CD14-positive monocyte (primary cell): Measurements from ENCODE around the gene CACNA1S. TPM values are rescaled to one million over a fixed set of nuclear protein-coding genes. Genes with fewer than 3 reads are reported as not detected.
A peak's percentile ranks its signal among the peaks of the same experiment; 100 is the strongest.

Source experiments
- DNase-seq, 3 donors: peaks; one replicate each; pipeline ENCODE4 v3.0.0-alpha.2; 2011 to 2022
- H2AFZ ChIP-seq: 2 replicates; pipeline ENCODE4 v1.6.0; 2012; ENCODE audit warnings: mild to moderate bottlenecking, low read depth, low read length, inconsistent platforms; ENCODE audit not compliant: insufficient read depth, poor library complexity, severe bottlenecking
- H3K27ac ChIP-seq, 2 donors: 1 replicate in 1 of 2; 2 replicates in 1 of 2; pipeline ENCODE4 v1.5.1; 2012 to 2013; ENCODE audit warnings: low read length in 2 of 2, control low read depth in 1 of 2, inconsistent platforms in 1 of 2, low read depth in 1 of 2, mild to moderate bottlenecking in 1 of 2
- H3K27me3 ChIP-seq, 2 donors: one replicate each; pipeline versions ENCODE4 v1.6.0 to v1.6.1; 2011 to 2013; ENCODE audit warnings: low read length in 2 of 2; ENCODE audit not compliant: control insufficient read depth in 2 of 2, insufficient read depth in 2 of 2
- H3K36me3 ChIP-seq, 2 donors: replicated peaks in 1 of 2; 1 replicate in 1 of 2; 2 replicates in 1 of 2; pipeline versions ENCODE4 v1.5.1 to v1.6.1; 2012 to 2013; ENCODE audit warnings: low read length in 2 of 2, control low read depth in 1 of 2, inconsistent platforms in 1 of 2, mild to moderate bottlenecking in 1 of 2; ENCODE audit not compliant: insufficient read depth in 2 of 2, control insufficient read depth in 1 of 2
- H3K4me1 ChIP-seq, 2 donors: 1 replicate in 1 of 2; 2 replicates in 1 of 2; pipeline versions ENCODE4 v1.5.1 to v1.6.1; 2012 to 2013; ENCODE audit warnings: low read length in 2 of 2, control low read depth in 1 of 2, inconsistent platforms in 1 of 2, mild to moderate bottlenecking in 1 of 2, moderate library complexity in 1 of 2; ENCODE audit not compliant: insufficient read depth in 2 of 2, control insufficient read depth in 1 of 2
- H3K4me2 ChIP-seq: replicated peaks from 2 replicates; pipeline ENCODE3; 2012; ENCODE audit warnings: low read length, moderate library complexity, mild to moderate bottlenecking; ENCODE audit not compliant: poor library complexity, severe bottlenecking; ENCODE audit errors: extremely low read depth
- H3K4me3 ChIP-seq, 3 experiments: fragments of 200-600 bp in 1 of 3; sonication (generic) in 1 of 3; replicated peaks in 1 of 3; 1 replicate in 2 of 3; 2 replicates in 1 of 3; pipeline ENCODE4 v1.5.1; 2011 to 2013; ENCODE audit warnings: low read length in 3 of 3, mild to moderate bottlenecking in 3 of 3, control low read depth in 2 of 3, low read depth in 2 of 3, inconsistent platforms in 1 of 3, moderate library complexity in 1 of 3
- H3K79me2 ChIP-seq: 2 replicates; pipeline ENCODE4 v1.6.0; 2012; ENCODE audit warnings: mild to moderate bottlenecking, control low read depth, inconsistent platforms, low read length, moderate library complexity; ENCODE audit not compliant: insufficient read depth
- H3K9ac ChIP-seq: 2 replicates; pipeline ENCODE4 v1.6.0; 2017; ENCODE audit warnings: low read length, mild to moderate bottlenecking; ENCODE audit not compliant: insufficient read depth, poor library complexity, severe bottlenecking
- H3K9me3 ChIP-seq, 2 donors: replicated peaks in 1 of 2; 1 replicate in 1 of 2; 2 replicates in 1 of 2; pipeline versions ENCODE4 v1.5.1 to v1.6.1; 2012 to 2013; ENCODE audit warnings: low read length in 2 of 2, control low read depth in 1 of 2; ENCODE audit not compliant: control insufficient read depth in 1 of 2, insufficient read depth in 1 of 2
- H4K20me1 ChIP-seq: 2 replicates; pipeline ENCODE4 v1.6.0; 2012; ENCODE audit warnings: mild to moderate bottlenecking, low read length, control low read depth, moderate library complexity; ENCODE audit not compliant: insufficient read depth
- H3K27ac Mint-ChIP-seq, 7 donors: one replicate each; pipeline ENCODE4 v1.8.0; 2020; ENCODE audit warnings: mild to moderate bottlenecking in 7 of 7, mixed read lengths in 7 of 7, moderate library complexity in 6 of 7, inconsistent platforms in 2 of 7
- H3K27me3 Mint-ChIP-seq, 3 donors: one replicate each; pipeline ENCODE4 v1.8.0; 2021 to 2022; ENCODE audit warnings: low read depth in 3 of 3, mild to moderate bottlenecking in 3 of 3, mixed read lengths in 3 of 3, moderate library complexity in 3 of 3, inconsistent platforms in 1 of 3
- H3K36me3 Mint-ChIP-seq, 2 donors: one replicate each; pipeline ENCODE4 v1.8.0; 2020; ENCODE audit warnings: mixed read lengths in 2 of 2, inconsistent platforms in 1 of 2, mild to moderate bottlenecking in 1 of 2
- H3K4me1 Mint-ChIP-seq: one replicate; pipeline ENCODE4 v1.8.0; 2020; ENCODE audit warnings: mild to moderate bottlenecking, mixed read lengths
- H3K4me3 Mint-ChIP-seq, 2 donors: one replicate each; pipeline ENCODE4 v1.8.0; 2020; ENCODE audit warnings: mild to moderate bottlenecking in 2 of 2, mixed read lengths in 2 of 2, moderate library complexity in 1 of 2
- H3K9me3 Mint-ChIP-seq, 7 donors: one replicate each; pipeline ENCODE4 v1.8.0; 2020 to 2022; ENCODE audit warnings: mixed read lengths in 7 of 7, mild to moderate bottlenecking in 6 of 7, moderate library complexity in 6 of 7, inconsistent platforms in 2 of 7
- WGBS: methylation state at CpG from one replicate; pipeline ENCODE4 v1.1.5; 2013; ENCODE audit warnings: missing lambda C conversion rate; ENCODE audit not compliant: insufficient coverage; 5-methylcytosine and 5-hydroxymethylcytosine counted together
- intact Hi-C, 2 donors: fragments of 100-400 bp; cut with micrococcal nuclease; formaldehyde crosslinking; loops; one replicate each; pipeline versions ENCODE4 v1.15.0 to v1.15.1; 2023
- polyA plus RNA-seq, 3 donors: library from polyadenylated mRNA; depleted of rRNA in 1 of 3; unstranded in 2 of 3; stranded (reverse) in 1 of 3; fragments of 300-500 nt in 2 of 3; fragments of >200 nt in 1 of 3; fragmentation: Illumina TruSeq in 2 of 3; gene quantifications; 1 replicate in 2 of 3; 2 replicates in 1 of 3; pipeline ENCODE4 v1.2.3, GENCODE V29; 2012 to 2021
- TF ChIP-seq, protein P1 (sequence below): fragments of 200-600 bp; IDR thresholded peaks from one replicate; pipeline ENCODE4 v1.8.0; 2022; ENCODE audit warnings: antibody characterized with exemption, mild to moderate bottlenecking

The CACNA1S gene
- polyA plus RNA-seq, 3 donors = not detected

DNA sequence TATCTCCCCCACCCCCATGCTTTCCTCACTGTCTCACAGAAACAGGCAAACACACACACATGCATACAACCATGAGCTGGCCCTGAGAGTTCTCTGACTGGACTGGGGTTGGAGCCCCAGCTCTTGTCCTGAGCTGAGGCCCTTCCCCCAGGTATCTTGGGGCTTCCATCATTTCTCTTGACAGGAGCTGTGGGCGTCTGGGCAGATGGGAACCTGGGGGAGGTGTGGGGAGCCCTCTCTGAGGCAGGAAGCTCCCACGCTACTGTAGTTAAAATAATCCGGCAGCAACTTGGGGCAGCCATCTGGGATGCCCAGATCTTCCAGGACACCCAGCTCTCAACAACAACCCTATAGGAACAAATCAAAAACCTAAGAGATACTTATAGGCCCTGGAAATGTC, 86.0 kb downstream of the CACNA1S start:
- H3K27ac Mint-ChIP-seq = peak overlapping the region in 5 of 7 donors; percentile 16 to 74 (median 26)
- H3K4me1 ChIP-seq = peaks cover 71 to 75% of the 10 kb centered on the region in 2 donors

DNA sequence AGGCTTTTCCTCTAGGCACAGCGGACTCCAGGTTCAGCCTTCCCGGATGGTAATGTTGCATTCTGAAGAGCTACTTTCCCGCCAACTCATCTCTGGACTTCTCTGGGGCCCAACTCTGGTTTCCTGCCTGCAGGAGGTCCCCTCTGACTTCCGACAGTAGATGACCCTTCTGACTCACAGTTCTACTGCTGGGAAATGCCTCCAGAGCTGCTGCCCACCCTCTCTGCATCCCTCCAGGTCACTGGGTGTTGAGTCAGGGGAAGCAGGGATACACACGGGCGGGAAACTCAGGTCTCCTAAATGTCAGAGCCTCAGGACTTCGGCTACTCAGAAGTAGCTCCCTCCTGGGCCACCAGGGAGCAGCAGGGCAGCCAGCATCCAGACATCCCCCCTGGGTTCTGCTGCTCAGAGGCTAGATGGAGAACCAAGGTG, 86.6 kb downstream of the CACNA1S start:
- no peaks in the 10 kb centered on the region for H3K27me3 ChIP-seq
- H3K79me2 ChIP-seq = peaks cover 26% of the 10 kb centered on the region
- H3K27ac ChIP-seq = no peak overlapping the region
- peak overlapping the region; percentile 73 for H3K4me2 ChIP-seq
- peaks cover 77% of the 10 kb centered on the region for H3K4me1 Mint-ChIP-seq
- peak overlapping the region in 3 of 7 donors; percentile 21 to 74 (median 44) for H3K27ac Mint-ChIP-seq
- H3K27me3 Mint-ChIP-seq = peaks cover under 1 to 3% (median 1%) of the 10 kb centered on the region in 3 donors
- no peak overlapping the region for H2AFZ ChIP-seq
- H3K9me3 ChIP-seq = no peaks in the 10 kb centered on the region
- H3K4me1 ChIP-seq = peaks cover 77 to 82% of the 10 kb centered on the region in 2 donors
- H3K9me3 Mint-ChIP-seq = peaks cover 0 to 2% (median 0%) of the 10 kb centered on the region in 7 donors
- H3K36me3 ChIP-seq = no peaks in the 10 kb centered on the region
- intact Hi-C loops = no loop called here
- H3K36me3 Mint-ChIP-seq = no peaks in the 10 kb centered on the region
- whole genome bisulfite sequencing = 29% methylated on average over 5 of the region's 7 CpGs
- peak overlapping the region in 1 of 3 experiments; percentile 53 for H3K4me3 ChIP-seq
- TF ChIP-seq, protein P1, sequence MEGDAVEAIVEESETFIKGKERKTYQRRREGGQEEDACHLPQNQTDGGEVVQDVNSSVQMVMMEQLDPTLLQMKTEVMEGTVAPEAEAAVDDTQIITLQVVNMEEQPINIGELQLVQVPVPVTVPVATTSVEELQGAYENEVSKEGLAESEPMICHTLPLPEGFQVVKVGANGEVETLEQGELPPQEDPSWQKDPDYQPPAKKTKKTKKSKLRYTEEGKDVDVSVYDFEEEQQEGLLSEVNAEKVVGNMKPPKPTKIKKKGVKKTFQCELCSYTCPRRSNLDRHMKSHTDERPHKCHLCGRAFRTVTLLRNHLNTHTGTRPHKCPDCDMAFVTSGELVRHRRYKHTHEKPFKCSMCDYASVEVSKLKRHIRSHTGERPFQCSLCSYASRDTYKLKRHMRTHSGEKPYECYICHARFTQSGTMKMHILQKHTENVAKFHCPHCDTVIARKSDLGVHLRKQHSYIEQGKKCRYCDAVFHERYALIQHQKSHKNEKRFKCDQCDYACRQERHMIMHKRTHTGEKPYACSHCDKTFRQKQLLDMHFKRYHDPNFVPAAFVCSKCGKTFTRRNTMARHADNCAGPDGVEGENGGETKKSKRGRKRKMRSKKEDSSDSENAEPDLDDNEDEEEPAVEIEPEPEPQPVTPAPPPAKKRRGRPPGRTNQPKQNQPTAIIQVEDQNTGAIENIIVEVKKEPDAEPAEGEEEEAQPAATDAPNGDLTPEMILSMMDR = peak; percentile 38
- peaks cover 48% of the 10 kb centered on the region for H4K20me1 ChIP-seq
- no peak overlapping the region for H3K9ac ChIP-seq
- peak overlapping the region; percentile 31 to 73 for H3K4me3 Mint-ChIP-seq
- peak in 2 of 3 donors; percentile 32 to 75 for DNase-seq

More for the DNA sequence above, 86.0 kb downstream of the CACNA1S start:
- H3K27me3 Mint-ChIP-seq = peaks cover 1 to 2% (median 1%) of the 10 kb centered on the region in 3 donors
- WGBS = no CpG with 5 or more reads among the region's 3 CpGs
- Histone ChIP-seq H3K27me3 (no peaks in the 10 kb centered on the region), H2AFZ (no peak overlapping the region), H3K4me3 (peak overlapping the region in 1 of 3 experiments; percentile 53), H4K20me1 (peaks cover 41% of the 10 kb centered on the region), H3K9me3 (no peaks in the 10 kb centered on the region), H3K36me3 (no peaks in the 10 kb centered on the region), H3K9ac (no peak overlapping the region), H3K4me2 (peak overlapping the region; percentile 73), H3K27ac (no peak overlapping the region), H3K79me2 (peaks cover 20% of the 10 kb centered on the region)
- no peak for DNase-seq
- peak overlapping the region; percentile 31 to 88 for H3K4me3 Mint-ChIP-seq
- intact Hi-C loops = no loop called here
- H3K9me3 Mint-ChIP-seq = peaks cover 0 to 2% (median 0%) of the 10 kb centered on the region in 7 donors
- H3K36me3 Mint-ChIP-seq = no peaks in the 10 kb centered on the region
- TF ChIP-seq, protein P1 = no peak
- peaks cover 71% of the 10 kb centered on the region for H3K4me1 Mint-ChIP-seq
